NCI-H82 treated with DMSO at 0.1 percent for 48 hours (cell line): ENCODE data around the gene ATP5PO.

ENCODE experiments used
- DNase-seq: peaks from one replicate; lab custom pipeline; 2025; ENCODE audit not compliant: unreplicated experiment; lab: John Stamatoyannopoulos, UW

ATP5PO gene, protein sequence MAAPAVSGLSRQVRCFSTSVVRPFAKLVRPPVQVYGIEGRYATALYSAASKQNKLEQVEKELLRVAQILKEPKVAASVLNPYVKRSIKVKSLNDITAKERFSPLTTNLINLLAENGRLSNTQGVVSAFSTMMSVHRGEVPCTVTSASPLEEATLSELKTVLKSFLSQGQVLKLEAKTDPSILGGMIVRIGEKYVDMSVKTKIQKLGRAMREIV

GRCh38 chr21:33915368-33916199 is at the start of gene ATP5PO:
Gene ATP5PO (minus strand): TSS chr21:33915804. CDS start chr21:33915763, 41 bp downstream.
- DNase-seq: peak; percentile 90

DNA sequence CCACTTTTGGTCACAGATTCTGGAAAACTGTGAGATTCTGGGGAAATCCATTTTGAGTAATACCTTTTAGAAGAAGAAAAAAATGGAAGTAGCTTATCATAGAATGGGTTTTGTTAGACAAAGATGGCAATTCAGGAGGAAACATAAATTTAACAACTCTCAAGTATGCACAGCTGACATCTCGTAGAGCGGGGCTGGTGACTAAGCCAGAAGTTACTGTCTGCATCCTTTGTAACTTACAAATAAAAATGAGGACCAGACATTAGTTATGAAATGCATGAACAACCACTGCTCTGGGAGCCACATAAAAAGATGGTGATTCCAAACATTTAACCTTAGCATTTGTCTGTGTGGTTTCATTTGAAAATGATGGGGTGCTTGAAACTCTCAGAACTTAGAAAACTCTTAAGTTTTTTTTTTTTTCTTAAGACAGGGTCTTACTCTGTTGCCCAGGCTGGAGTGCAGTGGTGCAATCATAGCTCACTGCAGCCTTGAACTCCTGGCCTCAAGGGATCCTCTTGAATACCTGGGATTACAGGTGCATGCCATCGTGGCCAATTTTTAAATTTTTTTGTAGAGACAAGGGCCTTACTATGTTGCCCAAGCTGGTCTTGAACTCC is 49.2 kb upstream of the ATP5PO start:
- DNase-seq: no peak

- no peak for DNase-seq
Observed at GRCh38 chr21:33963848-33964555, 48.4 kb upstream of the ATP5PO start.

- DNase-seq: no peak
Observed at GRCh38 chr21:33962290-33962689, 46.7 kb upstream of the ATP5PO start.

DNA sequence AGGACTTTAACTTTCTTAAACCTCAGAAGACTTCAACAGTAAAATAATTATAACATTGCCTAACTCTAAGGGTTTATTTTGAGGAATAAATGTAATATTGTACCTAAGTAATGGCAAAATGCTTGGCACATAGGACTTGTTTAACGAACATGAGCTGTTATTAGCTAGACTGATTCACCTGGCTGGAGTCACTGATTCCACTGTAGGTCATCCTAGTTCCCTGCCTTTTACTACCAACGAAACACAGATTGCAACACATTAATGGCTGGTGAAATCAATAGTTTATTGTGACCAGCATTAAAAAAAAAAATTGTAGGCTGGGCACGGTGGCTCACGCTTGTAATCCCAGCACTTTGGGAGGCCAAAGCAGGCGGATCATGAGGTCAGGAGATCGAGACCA is 45.5 kb upstream of the ATP5PO start:
- no peak for DNase-seq

DNA sequence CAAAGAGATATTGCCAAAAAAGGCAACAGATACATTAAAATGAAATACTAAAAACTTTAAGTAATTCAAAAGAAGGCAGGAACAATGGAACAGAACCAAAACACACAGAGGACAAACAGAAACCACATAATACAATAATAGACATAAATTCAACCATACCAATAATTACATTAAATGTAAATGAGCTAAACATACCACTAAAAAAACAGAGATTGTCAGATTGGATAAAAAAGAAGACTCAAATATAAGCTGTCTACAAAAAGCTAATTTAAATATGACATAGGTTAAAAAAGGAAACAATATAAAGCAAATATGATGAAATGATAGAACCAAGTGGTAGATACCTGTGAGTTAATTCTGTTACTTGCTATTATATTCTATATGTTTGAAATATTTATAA is 44.1 kb upstream of the ATP5PO start:
- no peak for DNase-seq

DNA sequence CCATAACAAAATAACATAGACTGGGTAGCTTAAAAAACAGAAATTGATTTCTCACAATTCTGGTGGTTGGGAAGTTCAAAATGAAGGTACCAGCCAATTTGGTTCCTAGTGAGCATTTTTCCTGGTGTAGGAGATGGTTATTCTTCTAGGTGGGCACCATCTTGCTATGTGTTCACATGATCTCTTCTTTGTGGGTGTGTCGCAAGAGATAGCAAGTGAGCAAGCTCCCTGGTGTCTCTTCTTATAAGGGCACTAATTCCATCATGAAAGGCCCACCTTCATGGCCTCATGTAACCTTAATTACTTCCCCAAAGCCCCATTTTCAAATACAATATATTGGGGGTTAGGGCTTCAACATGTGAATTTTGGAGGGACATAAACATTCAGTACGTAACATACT is 38.8 kb upstream of the ATP5PO start:
- no peak for DNase-seq

DNA sequence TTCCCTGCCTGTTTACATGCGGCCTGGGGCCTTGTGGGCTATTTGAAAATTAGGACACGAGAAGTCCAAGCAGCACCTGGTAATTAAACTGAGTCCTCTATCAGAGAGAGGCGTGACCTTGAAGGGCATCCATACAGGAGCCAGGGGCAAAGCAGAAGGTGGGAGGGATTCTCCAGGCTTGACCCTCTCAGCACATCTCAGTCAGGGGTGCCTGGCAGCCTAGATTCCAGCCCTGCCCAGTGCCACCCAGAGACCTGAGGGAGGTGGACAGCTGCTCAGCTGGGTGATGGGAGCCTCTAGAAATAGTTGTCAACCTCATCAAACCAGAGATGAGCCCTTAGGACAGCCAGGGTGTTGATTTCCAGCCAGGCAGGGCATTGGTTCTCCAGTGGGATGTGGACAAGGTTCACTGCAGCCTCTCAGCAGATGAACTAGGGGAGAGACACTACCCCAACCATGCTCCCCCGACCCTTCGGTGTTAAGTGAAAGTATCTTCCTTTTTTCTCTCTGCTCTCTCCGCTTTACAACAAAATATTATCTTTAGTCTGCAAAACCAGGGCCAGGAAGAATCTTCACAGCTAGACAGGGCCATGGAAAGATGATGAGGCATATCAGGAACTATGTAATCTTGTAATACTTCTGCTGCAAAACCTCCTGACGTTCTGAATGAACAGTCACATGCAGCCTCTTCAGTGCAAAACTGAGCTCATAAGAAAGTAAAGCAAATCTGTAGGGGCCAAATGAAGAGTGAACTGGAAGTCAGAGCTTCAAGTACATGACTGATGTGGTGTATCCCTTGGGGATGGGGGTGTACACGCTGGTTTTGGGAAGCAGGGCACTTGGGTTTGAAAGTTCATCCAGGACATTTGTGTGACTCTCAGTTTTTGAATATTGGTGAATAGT is 35.9 kb upstream of the ATP5PO start:
- DNase-seq: no peak

DNA sequence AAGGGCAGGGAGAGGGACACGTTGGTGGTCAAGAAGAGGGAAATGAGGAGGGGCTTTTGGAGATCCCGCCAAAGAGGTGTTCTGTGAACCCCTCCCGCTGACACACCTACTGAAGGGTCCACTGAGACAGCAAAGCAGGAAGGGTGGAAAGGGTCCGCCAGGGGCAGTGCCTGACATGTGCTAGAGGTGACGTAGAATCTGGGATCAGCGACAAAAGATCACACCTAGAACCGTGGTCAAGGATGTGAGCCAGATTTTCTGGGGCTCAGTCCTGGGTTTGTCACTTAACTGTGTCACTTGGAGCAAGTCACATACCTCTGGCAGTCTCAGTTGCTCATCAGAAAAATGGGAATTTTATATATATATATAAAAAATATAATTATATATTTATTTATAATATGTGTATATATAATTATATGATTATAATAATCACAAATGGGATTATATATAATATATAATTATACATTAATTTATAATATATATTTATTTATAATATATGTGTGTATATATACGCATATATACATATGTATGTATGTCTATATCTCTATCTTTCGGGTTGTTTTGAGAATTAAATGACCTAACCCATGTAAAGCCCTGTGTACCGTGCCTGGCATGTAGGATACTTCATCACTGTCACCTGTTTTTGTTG is 35.0 kb upstream of the ATP5PO start:
- no peak for DNase-seq

DNA sequence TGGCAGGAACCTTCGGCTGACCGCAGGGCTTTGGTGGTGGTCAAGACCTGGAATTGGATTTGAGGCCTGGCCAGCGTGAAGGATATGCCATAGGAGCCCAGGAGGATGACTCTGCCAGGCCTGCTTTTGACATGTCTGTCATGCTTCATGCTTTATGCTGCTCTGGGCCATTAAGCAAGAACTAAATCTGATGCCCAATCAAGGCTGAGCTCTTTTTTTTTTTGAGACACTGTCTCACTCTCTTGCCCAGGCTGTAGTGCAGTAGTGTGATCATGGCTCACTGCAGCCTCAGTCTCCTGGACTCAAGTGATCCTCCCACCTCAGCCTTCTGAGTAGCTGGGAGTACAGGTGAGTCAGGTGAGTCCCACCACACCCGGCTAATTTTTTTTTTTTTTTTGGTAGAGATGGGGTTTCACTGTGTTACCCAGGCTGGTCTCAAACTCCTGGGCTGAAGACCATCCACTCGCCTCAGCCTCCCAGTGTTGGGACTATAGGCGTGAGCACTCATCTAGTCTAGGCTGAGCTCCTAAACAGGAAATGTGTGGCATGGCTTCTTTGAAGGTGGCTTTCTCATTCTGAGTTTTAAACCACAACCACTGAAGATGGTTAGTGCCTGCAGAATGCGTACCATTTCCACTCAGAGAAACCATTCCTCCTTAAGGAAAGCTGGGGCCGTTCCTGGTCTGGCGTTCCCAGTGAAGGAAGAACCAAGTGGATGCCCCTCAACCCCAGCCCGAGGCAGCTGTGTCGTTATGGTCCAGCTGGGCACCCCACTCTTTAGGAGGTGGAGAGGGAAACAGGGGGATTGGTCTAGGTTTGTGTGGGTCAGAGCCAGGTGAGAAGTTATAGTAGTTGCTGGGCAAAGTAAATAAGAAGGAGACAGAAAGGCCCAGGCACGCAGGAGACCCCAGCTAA is 34.2 kb upstream of the ATP5PO start:
- no peak for DNase-seq

GRCh38 chr21:33948951-33949444 is 33.4 kb upstream of the ATP5PO start:
- DNase-seq: no peak

- no peak for DNase-seq
Observed at GRCh38 chr21:33948096-33948950, 32.7 kb upstream of the ATP5PO start.

DNA sequence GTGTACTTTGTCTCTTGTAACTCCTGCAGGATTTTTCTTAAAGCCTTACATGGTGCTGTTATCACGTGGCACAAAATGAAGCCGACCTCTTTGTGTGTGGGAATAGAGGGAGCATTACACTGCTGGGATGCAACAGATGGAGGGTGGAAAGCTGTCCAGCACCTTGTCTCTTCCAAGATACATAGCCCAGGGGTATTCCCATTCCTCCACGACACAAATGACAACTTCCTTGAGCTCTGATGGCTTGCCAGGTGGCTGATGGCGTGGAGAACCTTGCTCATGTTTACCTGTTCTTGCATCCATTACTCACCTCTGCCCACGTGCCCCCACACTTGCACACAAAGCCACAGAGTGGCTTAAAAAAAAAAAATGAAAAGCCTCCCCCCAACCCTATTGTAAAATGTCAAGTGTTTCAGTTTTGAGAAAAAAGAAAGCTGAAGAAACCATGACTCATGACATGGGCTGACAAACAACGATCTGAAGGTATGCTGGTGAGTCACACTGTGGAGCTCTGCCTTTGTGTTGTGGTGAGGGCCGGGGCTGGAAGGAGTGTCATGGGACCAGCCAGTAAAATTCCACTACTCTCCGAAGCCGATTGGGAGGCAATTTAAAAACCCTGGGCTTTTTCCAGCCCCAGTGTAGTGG is 32.0 kb upstream of the ATP5PO start:
- DNase-seq: no peak

- DNase-seq: no peak
Observed at GRCh38 chr21:33945652-33946270, 30.2 kb upstream of the ATP5PO start.

DNA sequence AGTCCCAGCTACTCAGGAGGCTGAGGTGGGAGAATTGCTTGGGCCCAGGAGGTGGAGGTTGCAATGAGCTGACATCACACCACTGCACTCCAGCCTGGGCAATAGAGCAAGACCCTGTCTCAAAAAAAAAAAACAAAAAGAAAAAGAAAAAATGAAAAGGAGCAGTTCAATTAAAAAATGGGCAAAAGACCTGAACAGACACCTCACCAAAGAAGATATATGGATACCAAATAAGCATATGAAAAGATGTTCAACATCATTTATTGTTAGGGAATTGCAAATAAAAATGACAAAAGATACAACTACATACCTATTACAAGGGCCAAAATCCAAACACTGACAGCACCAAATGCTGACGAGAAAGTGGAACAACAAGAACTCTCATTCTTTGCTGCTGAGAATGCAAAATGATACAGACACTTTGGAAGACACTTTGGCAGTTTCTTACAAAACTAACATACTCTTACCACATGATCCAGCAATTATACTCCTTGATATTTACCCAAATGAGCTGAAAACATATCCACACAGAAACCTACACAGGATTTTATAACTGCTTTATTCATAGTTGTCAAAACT is 28.7 kb upstream of the ATP5PO start:
- no peak for DNase-seq

- peak; percentile 73 for DNase-seq
Observed at GRCh38 chr21:33943293-33943692, 27.7 kb upstream of the ATP5PO start.

DNA sequence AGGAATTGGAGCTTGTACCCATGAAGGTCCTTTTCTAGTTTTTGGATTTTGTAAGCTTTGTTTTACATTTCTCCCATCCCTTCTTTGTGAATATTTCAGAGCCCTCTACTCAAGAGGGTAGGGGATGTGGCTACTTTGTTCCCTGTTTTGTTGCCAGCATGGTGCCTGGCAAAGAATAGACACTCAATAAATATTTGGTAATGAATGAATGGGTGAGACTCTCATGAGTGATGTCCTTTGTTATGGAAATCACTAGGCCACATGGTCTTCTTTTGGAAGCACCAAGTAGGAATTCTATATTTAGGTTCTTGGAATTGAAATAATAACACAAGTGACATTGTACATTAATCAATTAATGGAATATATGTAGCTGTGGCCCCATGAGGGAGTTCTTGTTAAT is 26.8 kb upstream of the ATP5PO start:
- DNase-seq: no peak
